22Rv1 (cell line): ENCODE results near the gene WASF3.

ENCODE experiments used
- H3K27ac ChIP-seq: fragments of 450-650 bp; 2 replicates; pipeline ENCODE4 v1.5.1; 2017
- ZFX ChIP-seq: fragments of 450-650 bp; IDR thresholded peaks from 2 replicates; pipeline ENCODE4 v1.6.1; 2017; ENCODE audit warnings: antibody characterized with exemption, borderline replicate concordance
- TF ChIP-seq, protein P1 (sequence below): fragments of 450-650 bp; IDR thresholded peaks from 2 replicates; pipeline ENCODE4 v1.5.1; 2017; ENCODE audit warnings: mild to moderate bottlenecking

WASF3 gene

DNA sequence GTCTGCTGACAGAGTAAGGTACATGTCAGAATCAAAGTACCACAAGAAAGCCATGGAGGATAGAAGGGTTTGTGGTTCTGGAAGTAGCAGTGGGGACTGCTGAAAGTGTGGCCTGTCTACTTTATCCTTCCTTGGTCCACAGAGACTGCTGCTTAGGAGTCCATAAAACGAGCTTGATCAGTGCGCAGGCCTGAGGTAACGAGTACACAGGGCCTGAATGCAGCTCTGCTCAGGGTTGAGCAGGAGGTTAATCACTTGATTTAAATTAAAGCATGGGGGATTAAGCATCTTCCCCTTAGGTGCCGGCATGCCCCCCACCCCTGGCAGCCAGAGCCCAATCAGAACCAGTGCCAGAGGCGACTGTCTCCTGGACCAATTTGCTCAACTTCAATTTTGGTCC, 34.9 kb upstream of the WASF3 start:
- no peak overlapping the region for H3K27ac ChIP-seq
- no peak for TF ChIP-seq ZFX
- TF ChIP-seq, protein P1, sequence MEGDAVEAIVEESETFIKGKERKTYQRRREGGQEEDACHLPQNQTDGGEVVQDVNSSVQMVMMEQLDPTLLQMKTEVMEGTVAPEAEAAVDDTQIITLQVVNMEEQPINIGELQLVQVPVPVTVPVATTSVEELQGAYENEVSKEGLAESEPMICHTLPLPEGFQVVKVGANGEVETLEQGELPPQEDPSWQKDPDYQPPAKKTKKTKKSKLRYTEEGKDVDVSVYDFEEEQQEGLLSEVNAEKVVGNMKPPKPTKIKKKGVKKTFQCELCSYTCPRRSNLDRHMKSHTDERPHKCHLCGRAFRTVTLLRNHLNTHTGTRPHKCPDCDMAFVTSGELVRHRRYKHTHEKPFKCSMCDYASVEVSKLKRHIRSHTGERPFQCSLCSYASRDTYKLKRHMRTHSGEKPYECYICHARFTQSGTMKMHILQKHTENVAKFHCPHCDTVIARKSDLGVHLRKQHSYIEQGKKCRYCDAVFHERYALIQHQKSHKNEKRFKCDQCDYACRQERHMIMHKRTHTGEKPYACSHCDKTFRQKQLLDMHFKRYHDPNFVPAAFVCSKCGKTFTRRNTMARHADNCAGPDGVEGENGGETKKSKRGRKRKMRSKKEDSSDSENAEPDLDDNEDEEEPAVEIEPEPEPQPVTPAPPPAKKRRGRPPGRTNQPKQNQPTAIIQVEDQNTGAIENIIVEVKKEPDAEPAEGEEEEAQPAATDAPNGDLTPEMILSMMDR: no peak

DNA sequence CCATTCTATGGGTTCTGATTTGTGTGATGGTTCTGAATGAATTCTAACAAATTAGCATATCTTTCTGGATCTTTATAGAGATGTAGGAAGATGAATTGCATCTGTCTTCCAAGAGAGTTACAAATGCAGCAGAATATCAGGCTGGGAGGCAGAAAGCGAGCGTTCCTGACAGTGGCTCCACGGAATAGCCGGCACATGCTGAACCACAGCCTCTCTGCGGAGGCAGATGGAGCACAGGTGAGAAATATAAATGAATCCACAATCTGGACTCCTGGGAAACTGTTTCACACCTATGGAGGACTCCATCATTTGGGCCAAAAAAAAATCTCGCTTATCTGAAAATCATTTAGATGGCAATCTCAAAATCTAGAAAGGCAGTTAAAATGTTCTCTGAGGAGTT, 34.5 kb upstream of the WASF3 start:
- H3K27ac ChIP-seq: no peak overlapping the region
- TF ChIP-seq, protein P1: no peak
- no peak for TF ChIP-seq ZFX

DNA sequence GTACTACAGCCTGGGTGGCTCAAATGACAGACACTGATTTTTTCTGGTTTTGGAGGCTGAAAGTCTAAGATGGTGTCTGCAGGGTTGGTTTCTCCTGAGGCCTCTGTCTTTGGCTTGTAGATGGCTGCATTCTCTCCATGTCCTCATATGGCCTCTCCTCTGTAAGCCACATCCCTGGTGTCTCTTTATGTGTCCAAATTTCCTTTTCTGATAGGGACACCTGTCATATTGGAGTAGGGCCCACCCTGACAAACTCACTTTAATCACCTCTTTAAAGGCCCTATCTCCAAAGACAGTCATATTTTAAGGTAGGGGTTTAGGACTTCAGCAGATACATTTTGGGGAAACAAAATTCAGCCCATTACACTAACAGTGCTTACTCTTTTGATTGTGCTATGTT, 32.0 kb upstream of the WASF3 start:
- TF ChIP-seq, protein P1: no peak
- no peak for TF ChIP-seq ZFX
- no peak overlapping the region for H3K27ac ChIP-seq

DNA sequence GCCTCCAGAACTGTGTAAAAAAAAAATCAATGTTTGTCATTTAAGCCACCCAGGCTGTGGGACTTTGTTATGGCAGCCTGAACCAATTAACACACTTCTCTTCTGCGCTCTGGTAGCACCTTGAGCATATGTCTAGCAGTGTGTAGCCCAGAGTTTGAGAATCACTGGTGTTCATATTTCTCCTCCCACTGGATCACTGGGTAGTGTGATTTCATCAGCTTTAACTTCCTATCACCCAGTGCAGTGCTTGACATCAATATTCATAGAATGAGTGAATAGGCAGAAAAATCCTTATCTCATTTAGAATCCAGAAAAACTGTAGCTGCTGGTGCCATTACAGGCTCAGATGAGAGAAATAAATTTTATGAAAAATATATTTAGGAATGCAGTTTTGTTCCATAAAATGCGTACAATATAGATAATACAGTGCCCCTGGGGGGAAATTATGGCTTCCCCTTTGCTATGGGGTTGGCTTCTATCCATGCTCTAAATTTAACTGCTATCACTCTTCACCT, 30.7 kb upstream of the WASF3 start:
- H3K27ac ChIP-seq: no peak overlapping the region
- TF ChIP-seq, protein P1: no peak
- no peak for TF ChIP-seq ZFX

DNA sequence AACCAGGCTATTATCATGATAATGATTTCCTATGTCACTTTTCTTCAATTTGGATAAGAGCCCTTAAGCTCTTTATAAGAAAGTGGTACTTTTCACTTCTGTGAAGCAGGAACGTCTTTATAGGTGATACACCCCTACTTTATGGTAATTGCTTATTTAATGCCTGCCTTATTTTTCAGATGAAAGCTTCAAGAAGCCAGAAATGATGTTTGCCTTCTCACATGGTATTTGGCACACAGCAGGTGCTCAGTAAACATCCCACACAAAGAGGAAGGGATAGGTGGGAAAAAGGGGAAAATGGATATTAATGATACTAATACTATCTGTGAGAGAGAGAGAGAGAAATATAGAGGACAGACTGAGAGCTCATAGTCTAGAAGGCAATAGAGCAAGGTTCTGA, 29.0 kb upstream of the WASF3 start:
- no peak overlapping the region for H3K27ac ChIP-seq
- TF ChIP-seq ZFX: no peak
- TF ChIP-seq, protein P1: no peak

DNA sequence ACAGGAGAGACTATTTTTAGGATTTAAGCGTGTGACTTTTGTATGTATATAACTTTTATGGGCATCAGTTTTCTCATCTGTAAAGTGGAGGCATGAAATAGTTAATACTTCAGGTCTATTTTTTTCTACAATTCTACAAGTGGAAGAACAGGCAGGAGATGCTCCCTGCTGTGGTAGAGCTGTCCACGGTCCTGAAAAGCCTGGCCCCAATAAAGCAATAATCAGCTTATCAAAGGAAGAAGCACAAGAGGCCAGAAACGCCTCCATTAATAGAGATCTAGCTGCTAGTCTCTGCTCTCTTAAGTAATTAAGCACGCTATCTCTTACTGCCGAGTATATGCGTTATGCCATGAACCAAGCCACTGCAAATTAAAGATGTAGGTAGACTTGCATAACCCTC, 28.0 kb upstream of the WASF3 start:
- H3K27ac ChIP-seq: no peak overlapping the region
- TF ChIP-seq, protein P1: no peak
- no peak for TF ChIP-seq ZFX

DNA sequence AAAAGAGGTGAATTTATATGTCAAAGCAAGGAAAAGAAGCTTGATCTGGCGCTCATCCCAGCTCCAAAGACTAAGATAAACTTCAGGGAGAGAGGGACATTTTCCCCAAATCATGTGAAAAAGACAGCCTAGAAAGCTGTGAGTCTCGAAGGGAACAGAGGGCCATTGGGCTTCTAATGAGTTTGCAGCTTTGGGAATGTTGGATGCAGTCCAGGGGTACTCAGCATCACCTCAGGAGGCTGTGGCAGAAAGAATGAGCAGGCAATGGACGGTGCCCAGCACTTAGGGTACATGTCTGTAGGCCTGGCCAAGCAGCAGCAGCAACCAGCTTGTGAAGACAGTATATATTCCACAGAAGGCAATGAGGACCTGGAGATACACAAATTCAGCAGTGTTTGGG, 25.7 kb upstream of the WASF3 start:
- no peak overlapping the region for H3K27ac ChIP-seq
- no peak for TF ChIP-seq ZFX
- TF ChIP-seq, protein P1: no peak
